ENCODE measurements around the gene RAVER2.

The RAVER2 gene

DNA sequence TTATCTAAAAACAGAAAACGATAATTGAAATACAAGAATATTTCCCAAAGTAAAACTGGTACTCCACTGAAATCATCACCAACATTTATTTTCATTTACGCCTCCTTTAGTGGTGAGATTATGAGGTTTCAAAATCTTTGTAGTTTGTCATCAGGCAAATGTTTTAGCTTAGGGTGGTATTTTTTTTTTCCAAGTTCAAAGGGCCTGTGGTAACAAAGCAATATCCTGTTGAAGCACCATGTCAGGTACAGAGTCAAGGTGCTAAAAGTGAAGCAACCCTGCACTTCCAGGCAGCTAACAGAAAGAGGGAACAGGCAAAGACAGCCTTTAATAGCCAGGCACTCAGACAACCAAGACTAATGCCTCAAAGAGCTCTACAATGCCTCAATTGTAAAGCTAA, 132.3 kb downstream of the RAVER2 start:
- DNase-seq (ENCODE audit: low read depth in 2 of 2) = no peak

DNA sequence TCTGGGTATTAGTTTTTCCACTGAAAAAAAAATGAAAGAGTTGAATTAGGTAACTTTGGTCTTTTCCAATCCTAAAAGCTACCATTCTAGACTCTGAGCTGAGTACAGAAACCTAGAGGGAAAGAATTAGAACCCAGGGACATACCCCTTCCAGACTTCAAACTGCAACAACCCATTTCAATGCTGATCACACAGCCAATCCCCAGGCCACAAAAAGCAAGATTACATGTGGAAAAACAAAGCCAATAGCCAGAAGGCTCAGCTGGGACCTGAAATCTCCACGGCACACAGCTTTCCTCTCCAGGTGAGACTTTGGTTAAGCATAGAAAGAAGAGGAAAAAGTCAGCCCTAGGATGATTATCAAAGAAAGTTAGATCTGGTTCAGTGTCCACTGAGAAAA, 132.7 kb downstream of the RAVER2 start:
- no peak for DNase-seq (ENCODE audit: low read depth in 2 of 2)

DNA sequence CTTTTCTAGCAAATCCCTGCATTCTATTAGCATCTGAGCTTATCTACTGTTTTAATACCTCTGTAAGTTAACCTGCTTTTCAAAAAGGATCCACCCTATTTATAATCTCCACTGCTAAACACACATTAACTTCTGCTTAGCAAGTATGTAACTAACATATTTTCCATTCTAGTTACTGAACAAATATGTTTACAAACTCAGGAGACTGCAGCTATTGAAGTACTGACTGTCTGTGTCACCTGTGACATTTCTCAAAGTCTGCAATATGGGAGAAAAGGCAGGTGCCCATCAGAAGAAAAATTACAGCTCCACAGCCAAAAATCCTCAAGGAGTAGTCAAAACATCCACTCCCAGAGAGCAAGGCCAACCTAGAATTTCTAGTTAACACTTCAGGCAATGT, 133.2 kb downstream of the RAVER2 start:
- no peak for DNase-seq (ENCODE audit: low read depth in 2 of 2)

DNA sequence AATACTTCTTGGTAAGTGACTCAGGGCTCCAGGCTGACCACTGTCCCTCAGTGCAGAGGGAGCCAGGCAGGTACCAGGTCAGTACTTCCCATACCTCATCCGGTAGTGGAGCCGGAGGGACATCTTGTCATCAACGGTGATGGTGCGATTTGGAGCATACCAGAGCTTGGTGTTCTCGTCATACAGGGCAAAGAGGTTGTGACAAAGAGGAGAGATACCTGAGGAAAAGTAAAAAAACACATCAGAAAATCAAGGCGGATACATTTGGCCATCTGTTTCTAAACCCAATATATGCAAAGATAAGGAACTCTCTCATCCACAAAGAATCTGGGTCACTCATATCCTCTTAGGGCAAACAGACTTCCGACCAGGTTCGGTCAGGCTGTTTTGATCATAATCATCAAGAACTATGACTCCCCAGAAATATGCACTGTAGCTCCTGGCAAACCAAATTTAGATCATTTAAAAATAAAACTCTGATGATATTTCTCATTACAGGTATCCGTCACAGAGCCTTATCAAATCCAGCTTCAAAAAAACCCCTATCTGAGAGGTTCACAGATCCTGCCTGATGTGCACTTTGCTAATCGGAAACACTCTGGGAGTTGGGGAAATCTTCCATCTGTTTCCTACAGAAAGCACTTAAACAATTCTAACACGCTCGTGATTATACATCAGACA, 134.2 kb downstream of the RAVER2 start:
- DNase-seq (ENCODE audit: low read depth in 2 of 2) = no peak

DNA sequence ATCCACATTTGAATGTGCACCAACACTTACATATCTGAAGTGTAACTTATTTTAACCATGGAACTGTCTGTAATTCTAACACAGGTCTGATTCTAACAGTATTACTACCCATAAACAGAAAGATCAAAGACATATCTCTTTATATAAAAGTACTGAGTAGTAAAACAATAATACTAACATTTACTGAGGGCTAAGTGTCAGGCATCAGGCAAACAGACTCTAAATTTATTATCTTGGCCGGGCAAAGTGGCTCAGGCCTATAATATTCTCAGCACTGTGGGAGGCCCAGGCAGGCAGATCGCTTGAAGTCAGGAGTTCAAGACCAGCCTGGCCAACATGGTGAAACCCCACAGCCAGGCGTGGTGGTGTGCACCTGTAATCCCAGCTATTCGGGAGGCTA, 135.6 kb downstream of the RAVER2 start:
- DNase-seq (ENCODE audit: low read depth in 2 of 2) = no peak

DNA sequence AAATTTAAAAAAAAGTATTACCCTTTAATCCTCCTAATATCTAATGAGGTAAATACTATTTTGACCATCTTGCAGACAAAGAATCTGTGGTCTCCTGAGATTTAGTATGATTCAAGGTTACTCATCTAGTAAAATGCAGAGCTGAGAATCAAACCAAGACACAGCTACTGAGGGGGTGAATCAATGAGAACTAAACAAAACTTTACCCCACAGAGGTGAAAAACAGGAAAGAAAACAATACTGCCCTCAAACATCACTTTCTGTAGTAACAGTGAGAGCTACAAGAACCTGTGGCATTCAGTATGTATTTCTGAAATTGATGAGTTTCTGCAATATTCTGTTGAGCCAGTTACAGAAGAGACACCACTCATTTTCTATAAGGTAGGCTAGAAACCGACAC, 136.4 kb downstream of the RAVER2 start:
- peak in 1 of 2 experiments; percentile 21 for DNase-seq (ENCODE audit: low read depth in 2 of 2)
